HL-60 (cell line): Measurements from ENCODE around the gene TLL1.

ENCODE experiments used
- DNase-seq, 2 experiments: peaks; one replicate each; pipeline ENCODE4 v3.0.0-alpha.2; 2010 to 2020; ENCODE audit warnings: low read depth in 1 of 2, low spot score in 1 of 2
- H3K27ac ChIP-seq: fragments of 250-450 bp; sonication (Bioruptor Pico); replicated peaks from 2 replicates; pipeline ENCODE4 v1.5.1; 2020; ENCODE audit warnings: mild to moderate bottlenecking, moderate library complexity
- H3K27me3 ChIP-seq: fragments of 250-450 bp; sonication (Bioruptor Pico); 2 replicates; pipeline ENCODE4 v1.5.1; 2021; ENCODE audit warnings: mild to moderate bottlenecking, moderate library complexity; ENCODE audit not compliant: insufficient read depth, poor library complexity, severe bottlenecking
- H3K4me3 ChIP-seq: replicated peaks from 2 replicates; pipeline ENCODE4 v1.5.1; 2011; ENCODE audit warnings: mild to moderate bottlenecking, control low read depth, low read length; ENCODE audit not compliant: insufficient read depth
- GABPA ChIP-seq: IDR thresholded peaks from 2 replicates; pipeline ENCODE4 v1.6.1; 2012; ENCODE audit warnings: low read depth
- POLR2AphosphoS5 ChIP-seq: IDR thresholded peaks from 2 replicates; pipeline ENCODE4 v1.6.1; 2012; ENCODE audit warnings: low read depth
- REST ChIP-seq: IDR thresholded peaks from 2 replicates; pipeline ENCODE4 v1.6.1; 2012; ENCODE audit warnings: low read depth; ENCODE audit not compliant: insufficient replicate concordance
- SPI1 ChIP-seq: IDR thresholded peaks from 2 replicates; pipeline ENCODE4 v1.6.1; 2012; ENCODE audit warnings: low read depth, mild to moderate bottlenecking, borderline replicate concordance
- TF ChIP-seq, protein P1 (sequence below): IDR thresholded peaks from one replicate; pipeline ENCODE4 v1.5.1; 2011; ENCODE audit warnings: low read length, control low read depth, inconsistent platforms; ENCODE audit not compliant: insufficient read depth

Gene TLL1

DNA sequence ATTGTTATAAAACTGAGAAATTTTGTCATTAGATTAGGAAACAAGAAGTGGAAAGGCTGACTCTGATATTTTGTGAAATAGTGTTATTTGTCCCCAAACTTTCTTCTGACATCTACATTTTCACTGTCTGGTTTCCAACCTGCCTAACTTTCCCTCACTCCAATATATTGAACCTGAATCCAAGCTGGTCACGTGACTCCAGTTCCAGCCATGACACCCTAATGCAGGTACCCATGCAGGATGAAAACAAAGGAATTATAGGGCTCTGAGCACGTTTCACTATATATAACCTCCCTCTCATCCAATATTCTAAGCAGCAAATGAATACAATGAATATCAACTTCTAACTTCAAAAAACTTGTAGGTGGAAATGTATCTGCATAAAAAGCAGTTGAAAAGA is 231.6 kb downstream of the TLL1 start:
- Histone ChIP-seq H3K27ac (no peak overlapping the region), H3K27me3 (no peaks in the 10 kb centered on the region), H3K4me3 (no peak overlapping the region)
- TF ChIP-seq GABPA (no peak), POLR2AphosphoS5 (no peak), SPI1 (no peak), REST (no peak)
- TF ChIP-seq, protein P1, sequence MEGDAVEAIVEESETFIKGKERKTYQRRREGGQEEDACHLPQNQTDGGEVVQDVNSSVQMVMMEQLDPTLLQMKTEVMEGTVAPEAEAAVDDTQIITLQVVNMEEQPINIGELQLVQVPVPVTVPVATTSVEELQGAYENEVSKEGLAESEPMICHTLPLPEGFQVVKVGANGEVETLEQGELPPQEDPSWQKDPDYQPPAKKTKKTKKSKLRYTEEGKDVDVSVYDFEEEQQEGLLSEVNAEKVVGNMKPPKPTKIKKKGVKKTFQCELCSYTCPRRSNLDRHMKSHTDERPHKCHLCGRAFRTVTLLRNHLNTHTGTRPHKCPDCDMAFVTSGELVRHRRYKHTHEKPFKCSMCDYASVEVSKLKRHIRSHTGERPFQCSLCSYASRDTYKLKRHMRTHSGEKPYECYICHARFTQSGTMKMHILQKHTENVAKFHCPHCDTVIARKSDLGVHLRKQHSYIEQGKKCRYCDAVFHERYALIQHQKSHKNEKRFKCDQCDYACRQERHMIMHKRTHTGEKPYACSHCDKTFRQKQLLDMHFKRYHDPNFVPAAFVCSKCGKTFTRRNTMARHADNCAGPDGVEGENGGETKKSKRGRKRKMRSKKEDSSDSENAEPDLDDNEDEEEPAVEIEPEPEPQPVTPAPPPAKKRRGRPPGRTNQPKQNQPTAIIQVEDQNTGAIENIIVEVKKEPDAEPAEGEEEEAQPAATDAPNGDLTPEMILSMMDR: no peak
- no peak for DNase-seq

DNA sequence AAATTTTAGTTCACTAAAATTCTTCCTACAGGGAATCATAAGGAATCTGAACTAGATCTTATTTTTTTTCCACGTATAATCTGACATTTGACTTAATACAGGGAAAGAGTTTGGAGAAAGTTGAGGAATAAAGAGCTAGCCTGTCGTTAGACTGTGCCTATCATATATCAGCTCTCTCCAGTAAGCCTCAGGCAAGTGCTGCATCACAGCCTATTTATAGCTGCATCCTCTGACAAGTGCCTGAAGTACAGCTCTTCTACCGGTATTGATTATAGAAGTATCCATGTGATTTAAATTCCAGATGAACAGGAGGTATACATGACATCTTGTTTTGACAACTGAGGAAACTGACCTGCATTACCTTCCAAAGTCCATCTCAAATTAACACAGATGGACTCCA is 248.9 kb downstream of the TLL1 start:
- TF ChIP-seq POLR2AphosphoS5 (no peak), REST (no peak), SPI1 (no peak)

GRCh38 chr4:166123546-166123945 is 250.5 kb downstream of the TLL1 start:
- Histone ChIP-seq H3K27ac (no peak overlapping the region), H3K27me3 (no peaks in the 10 kb centered on the region), H3K4me3 (no peak overlapping the region)
- TF ChIP-seq SPI1: no peak
- TF ChIP-seq REST: no peak
- TF ChIP-seq, protein P1: no peak
- no peak for TF ChIP-seq POLR2AphosphoS5
- no peak for TF ChIP-seq GABPA
- DNase-seq: no peak

More for the DNA sequence above, 248.9 kb downstream of the TLL1 start:
- no peaks in the 10 kb centered on the region for H3K27me3 ChIP-seq
- H3K4me3 ChIP-seq: no peak overlapping the region
- H3K27ac ChIP-seq: no peak overlapping the region
- no peak for DNase-seq

GRCh38 chr4:166128403-166128802 is 255.4 kb downstream of the TLL1 start:
- Histone ChIP-seq H3K4me3 (no peak overlapping the region), H3K27ac (no peak overlapping the region), H3K27me3 (no peaks in the 10 kb centered on the region)
- no peak for DNase-seq
- TF ChIP-seq, protein P1: no peak
- no peak for TF ChIP-seq REST
- TF ChIP-seq SPI1: no peak
- TF ChIP-seq POLR2AphosphoS5: no peak
- TF ChIP-seq GABPA: no peak
